ENCODE measurements around the gene AJUBA.
"Not testable (repeated sequence)": the region's sequence is repeated elsewhere in the genome, so short reads cannot be mapped to it uniquely, and the experiment has no call there.

The AJUBA gene

GRCh38 chr14:22951795-22952194 is 30.6 kb downstream of the AJUBA start:
- DNase-seq (ENCODE audit: low read depth, low spot score): not testable (repeated sequence)

GRCh38 chr14:22945642-22946041 is 36.7 kb downstream of the AJUBA start:
- DNase-seq (ENCODE audit: low read depth, low spot score): no peak

- DNase-seq (ENCODE audit: low read depth, low spot score): no peak
Observed at GRCh38 chr14:22939684-22940083, 42.7 kb downstream of the AJUBA start.

GRCh38 chr14:22935156-22935555 is 47.2 kb downstream of the AJUBA start:
- no peak for DNase-seq (ENCODE audit: low read depth, low spot score)

GRCh38 chr14:22932146-22932545 is 50.2 kb downstream of the AJUBA start:
- DNase-seq (ENCODE audit: low read depth, low spot score): no peak

- no peak for DNase-seq (ENCODE audit: low read depth, low spot score)
Observed at GRCh38 chr14:22929961-22930364, 52.4 kb downstream of the AJUBA start.

GRCh38 chr14:22929104-22929960 is 53.0 kb downstream of the AJUBA start, which contains the start of gene PRMT5:
PRMT5 (minus strand) TSS chr14:22929376; CDS start chr14:22929361, 15 bp downstream.
- DNase-seq (ENCODE audit: low read depth, low spot score): peak; percentile 100

GRCh38 chr14:22928237-22929103 is 53.9 kb downstream of the AJUBA start:
- DNase-seq (ENCODE audit: low read depth, low spot score): no peak

GRCh38 chr14:22926316-22926715 is 56.0 kb downstream of the AJUBA start:
- DNase-seq (ENCODE audit: low read depth, low spot score): no peak

GRCh38 chr14:22925513-22925912 is 56.8 kb downstream of the AJUBA start:
- no peak for DNase-seq (ENCODE audit: low read depth, low spot score)

GRCh38 chr14:22923746-22924145 is 58.6 kb downstream of the AJUBA start:
- DNase-seq (ENCODE audit: low read depth, low spot score): no peak

GRCh38 chr14:22922294-22922693 is 60.1 kb downstream of the AJUBA start:
- DNase-seq (ENCODE audit: low read depth, low spot score): no peak
